GM10266 (cell line): Measurements from ENCODE around the gene VAMP3.

ENCODE experiments used
- DNase-seq: peaks from one replicate; pipeline ENCODE4 v3.0.0; 2012; ENCODE audit errors: extremely low spot score
- TF ChIP-seq, protein P1 (sequence below): IDR thresholded peaks from 2 replicates; pipeline ENCODE4 v1.5.1; 2012; ENCODE audit warnings: mild to moderate bottlenecking, low read depth; ENCODE audit not compliant: control insufficient read depth, insufficient read depth; ENCODE audit errors: missing control alignments

VAMP3 gene

DNA sequence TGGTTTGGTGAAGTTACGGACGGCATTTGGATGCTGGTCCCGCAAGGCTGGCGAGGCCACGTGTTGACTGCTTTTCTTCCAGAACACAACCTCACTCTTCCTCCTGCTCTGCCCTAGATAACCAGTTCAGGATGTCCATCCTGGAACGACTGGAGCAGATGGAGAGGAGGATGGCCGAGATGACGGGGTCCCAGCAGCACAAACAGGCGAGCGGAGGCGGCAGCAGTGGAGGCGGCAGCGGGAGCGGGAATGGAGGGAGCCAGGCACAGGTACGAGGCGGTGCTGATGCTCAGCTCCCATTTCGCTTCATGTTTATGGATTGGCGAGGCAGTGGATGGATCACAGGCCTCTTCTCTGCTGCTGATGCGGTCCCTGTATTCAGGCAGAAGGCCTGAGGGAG lies 38.8 kb upstream of the VAMP3 start:
- no peak for DNase-seq
- TF ChIP-seq, protein P1, sequence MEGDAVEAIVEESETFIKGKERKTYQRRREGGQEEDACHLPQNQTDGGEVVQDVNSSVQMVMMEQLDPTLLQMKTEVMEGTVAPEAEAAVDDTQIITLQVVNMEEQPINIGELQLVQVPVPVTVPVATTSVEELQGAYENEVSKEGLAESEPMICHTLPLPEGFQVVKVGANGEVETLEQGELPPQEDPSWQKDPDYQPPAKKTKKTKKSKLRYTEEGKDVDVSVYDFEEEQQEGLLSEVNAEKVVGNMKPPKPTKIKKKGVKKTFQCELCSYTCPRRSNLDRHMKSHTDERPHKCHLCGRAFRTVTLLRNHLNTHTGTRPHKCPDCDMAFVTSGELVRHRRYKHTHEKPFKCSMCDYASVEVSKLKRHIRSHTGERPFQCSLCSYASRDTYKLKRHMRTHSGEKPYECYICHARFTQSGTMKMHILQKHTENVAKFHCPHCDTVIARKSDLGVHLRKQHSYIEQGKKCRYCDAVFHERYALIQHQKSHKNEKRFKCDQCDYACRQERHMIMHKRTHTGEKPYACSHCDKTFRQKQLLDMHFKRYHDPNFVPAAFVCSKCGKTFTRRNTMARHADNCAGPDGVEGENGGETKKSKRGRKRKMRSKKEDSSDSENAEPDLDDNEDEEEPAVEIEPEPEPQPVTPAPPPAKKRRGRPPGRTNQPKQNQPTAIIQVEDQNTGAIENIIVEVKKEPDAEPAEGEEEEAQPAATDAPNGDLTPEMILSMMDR, result no peak

- no peak for DNase-seq
- TF ChIP-seq, protein P1, result no peak
Observed at GRCh38 chr1:7733276-7733675, 37.8 kb upstream of the VAMP3 start.

GRCh38 chr1:7738044-7738443 lies 33.1 kb upstream of the VAMP3 start:
- TF ChIP-seq, protein P1, result no peak
- DNase-seq, result no peak

- TF ChIP-seq, protein P1, result no peak
- DNase-seq, result no peak
Observed at GRCh38 chr1:7743346-7743745, 27.8 kb upstream of the VAMP3 start.

DNA sequence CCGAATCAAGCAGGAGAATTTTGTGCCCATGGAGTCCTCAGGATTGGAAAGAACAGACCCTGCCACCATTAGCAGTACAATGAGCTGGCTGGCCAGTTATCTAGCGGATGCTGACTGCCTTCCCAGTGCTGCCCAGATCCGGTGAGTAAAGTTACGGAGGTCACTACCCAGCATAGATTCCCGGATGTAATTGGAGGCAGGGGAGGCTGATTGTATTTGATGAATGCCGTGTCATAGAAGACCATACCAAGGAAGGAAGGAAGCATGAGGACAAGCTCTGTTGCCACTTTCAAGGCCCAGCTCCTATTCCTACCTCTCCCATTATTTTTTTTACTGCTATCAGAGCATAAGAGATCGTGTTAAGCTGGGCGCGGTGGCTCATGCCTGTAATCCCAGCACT lies 26.2 kb upstream of the VAMP3 start:
- no peak for DNase-seq
- TF ChIP-seq, protein P1, result no peak

DNA sequence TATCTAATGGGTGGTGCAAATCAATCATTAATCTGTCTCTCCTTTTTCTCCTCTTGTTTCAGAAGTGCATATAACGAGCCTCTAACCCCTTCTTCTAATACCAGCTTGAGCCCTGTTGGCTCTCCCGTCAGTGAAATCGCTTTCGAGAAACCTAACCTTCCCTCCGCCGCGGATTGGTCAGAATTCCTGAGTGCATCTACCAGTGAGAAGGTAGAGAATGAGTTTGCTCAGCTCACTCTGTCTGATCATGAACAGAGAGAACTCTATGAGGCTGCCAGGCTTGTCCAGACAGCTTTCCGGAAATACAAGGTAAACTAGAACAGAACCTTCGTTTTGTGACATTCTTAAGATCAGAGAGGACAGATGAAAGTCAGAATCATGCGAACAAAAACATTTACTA lies 25.3 kb upstream of the VAMP3 start:
- no peak for DNase-seq
- TF ChIP-seq, protein P1, result no peak

GRCh38 chr1:7747605-7748004 lies 23.5 kb upstream of the VAMP3 start:
- no peak for DNase-seq
- TF ChIP-seq, protein P1, result no peak
